NOMO-1 (cell line): ENCODE data around the gene PCDHB13.
"Not testable (repeated sequence)": the region's sequence is repeated elsewhere in the genome, so short reads cannot be mapped to it uniquely, and the experiment has no call there.

Experiments used
- DNase-seq, 2 experiments: peaks; one replicate each; lab custom pipeline; 2025; ENCODE audit not compliant: unreplicated experiment in 2 of 2; lab: John Stamatoyannopoulos, UW

Gene PCDHB13

GRCh38 chr5:141201126-141201525 lies 12.6 kb upstream of the PCDHB13 start:
- not testable (repeated sequence) for DNase-seq

- not testable (repeated sequence) for DNase-seq
Measured at GRCh38 chr5:141201646-141202045, 12.1 kb upstream of the PCDHB13 start.

DNA sequence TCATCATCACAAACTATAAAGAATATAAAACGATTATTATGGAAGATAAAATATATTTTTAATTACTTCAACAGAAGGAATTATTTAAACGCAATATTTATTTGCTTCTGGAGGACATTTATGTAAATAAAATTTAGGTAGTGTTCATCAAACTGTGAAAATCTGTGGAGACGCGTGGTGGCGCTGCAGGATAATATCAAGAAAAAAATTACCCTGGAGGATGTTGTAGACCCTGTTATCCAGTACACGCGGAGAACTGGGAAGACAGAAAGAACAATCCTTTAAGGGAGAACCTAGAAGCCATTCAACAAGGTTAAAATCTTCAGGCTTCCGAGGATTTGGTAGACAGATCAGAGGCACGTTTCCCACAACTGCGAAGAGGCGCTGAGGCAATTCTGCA lies 5.2 kb upstream of the PCDHB13 start, which contains the start of gene PCDHB12:
Gene PCDHB12 (plus strand): TSS at position 242 of the 400 bp plus-strand sequence. CDS start 189 bp downstream, outside the sequence.
- DNase-seq, result no peak

GRCh38 chr5:141210281-141210680 lies 3.4 kb upstream of the PCDHB13 start:
- DNase-seq, result not testable (repeated sequence)

DNA sequence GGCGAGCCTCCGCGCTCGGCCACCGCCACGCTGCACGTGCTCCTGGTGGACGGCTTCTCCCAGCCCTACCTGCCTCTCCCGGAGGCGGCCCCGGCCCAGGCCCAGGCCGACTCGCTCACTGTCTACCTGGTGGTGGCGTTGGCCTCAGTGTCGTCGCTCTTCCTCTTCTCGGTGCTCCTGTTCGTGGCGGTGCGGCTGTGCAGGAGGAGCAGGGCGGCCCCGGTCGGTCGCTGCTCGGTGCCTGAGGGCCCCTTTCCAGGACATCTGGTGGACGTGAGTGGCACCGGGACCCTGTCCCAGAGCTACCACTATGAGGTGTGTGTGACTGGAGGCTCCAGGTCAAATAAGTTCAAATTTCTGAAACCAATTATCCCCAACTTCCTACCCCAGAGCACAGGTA lies 2.9 kb upstream of the PCDHB13 start:
- DNase-seq, result not testable (repeated sequence)

DNA sequence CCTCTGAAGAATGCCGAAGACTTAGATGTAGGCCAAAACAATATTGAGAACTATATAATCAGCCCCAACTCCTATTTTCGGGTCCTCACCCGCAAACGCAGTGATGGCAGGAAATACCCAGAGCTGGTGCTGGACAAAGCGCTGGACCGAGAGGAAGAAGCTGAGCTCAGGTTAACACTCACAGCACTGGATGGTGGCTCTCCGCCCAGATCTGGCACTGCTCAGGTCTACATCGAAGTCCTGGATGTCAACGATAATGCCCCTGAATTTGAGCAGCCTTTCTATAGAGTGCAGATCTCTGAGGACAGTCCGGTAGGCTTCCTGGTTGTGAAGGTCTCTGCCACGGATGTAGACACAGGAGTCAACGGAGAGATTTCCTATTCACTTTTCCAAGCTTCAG lies 864 bp downstream of the PCDHB13 start:
- DNase-seq, result not testable (repeated sequence)

DNA sequence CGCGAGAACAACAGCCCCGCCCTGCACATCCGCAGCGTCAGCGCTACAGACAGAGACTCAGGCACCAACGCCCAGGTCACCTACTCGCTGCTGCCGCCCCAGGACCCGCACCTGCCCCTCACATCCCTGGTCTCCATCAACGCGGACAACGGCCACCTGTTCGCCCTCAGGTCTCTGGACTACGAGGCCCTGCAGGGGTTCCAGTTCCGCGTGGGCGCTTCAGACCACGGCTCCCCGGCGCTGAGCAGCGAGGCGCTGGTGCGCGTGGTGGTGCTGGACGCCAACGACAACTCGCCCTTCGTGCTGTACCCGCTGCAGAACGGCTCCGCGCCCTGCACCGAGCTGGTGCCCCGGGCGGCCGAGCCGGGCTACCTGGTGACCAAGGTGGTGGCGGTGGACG lies 1.8 kb downstream of the PCDHB13 start:
- not testable (repeated sequence) for DNase-seq

- not testable (repeated sequence) for DNase-seq
Measured at GRCh38 chr5:141216035-141216434, 2.3 kb downstream of the PCDHB13 start.

- peak; percentile 14 to 47 for DNase-seq
Measured at GRCh38 chr5:141223112-141223783, 9.5 kb downstream of the PCDHB13 start, which contains the start of gene PCDHB14. Gene PCDHB14 (plus strand): TSS chr5:141223343. CDS start chr5:141223506, 163 bp downstream.

- not testable (repeated sequence) for DNase-seq
Measured at GRCh38 chr5:141224844-141225243, 11.1 kb downstream of the PCDHB13 start.

GRCh38 chr5:141225421-141225820 lies 11.7 kb downstream of the PCDHB13 start:
- not testable (repeated sequence) for DNase-seq

DNA sequence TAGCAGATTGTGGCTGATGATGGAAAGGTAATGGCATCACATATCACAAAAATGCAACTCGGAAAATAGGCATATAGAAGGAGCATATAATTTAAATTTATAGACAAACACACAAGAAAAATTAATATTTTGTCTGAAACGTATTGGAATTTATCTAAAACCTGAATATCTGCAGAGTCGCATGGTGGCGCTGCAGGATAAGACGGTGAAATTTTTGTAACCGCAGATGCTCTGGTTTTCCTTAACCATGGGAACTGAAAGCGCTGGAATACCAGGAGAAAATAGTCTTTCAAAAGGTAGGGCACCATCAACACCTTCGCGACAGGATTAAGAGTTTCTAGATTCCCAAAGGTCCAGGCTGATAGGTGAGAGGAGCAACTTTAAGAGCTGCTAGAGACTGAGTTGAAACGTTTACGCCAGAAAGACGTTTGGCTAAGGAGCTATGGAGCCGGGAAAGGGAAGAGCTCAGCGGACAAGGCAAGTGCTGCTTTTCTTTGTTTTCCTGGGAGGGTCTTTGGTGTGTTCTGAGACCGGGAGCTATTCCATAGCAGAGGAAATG lies 20.5 kb downstream of the PCDHB13 start:
- DNase-seq, result no peak

DNA sequence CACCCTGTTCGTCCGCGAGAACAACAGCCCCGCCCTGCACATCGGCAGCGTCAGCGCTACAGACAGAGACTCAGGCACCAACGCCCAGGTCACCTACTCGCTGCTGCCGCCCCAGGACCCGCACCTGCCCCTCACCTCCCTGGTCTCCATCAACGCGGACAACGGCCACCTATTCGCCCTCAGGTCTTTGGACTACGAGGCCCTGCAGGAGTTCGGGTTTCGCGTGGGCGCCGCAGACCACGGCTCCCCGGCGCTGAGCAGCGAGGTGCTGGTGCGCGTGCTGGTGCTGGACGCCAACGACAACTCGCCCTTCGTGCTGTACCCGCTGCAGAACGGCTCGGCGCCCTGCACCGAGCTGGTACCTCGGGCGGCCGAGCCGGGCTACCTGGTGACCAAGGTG lies 22.2 kb downstream of the PCDHB13 start:
- DNase-seq, result not testable (repeated sequence)

DNA sequence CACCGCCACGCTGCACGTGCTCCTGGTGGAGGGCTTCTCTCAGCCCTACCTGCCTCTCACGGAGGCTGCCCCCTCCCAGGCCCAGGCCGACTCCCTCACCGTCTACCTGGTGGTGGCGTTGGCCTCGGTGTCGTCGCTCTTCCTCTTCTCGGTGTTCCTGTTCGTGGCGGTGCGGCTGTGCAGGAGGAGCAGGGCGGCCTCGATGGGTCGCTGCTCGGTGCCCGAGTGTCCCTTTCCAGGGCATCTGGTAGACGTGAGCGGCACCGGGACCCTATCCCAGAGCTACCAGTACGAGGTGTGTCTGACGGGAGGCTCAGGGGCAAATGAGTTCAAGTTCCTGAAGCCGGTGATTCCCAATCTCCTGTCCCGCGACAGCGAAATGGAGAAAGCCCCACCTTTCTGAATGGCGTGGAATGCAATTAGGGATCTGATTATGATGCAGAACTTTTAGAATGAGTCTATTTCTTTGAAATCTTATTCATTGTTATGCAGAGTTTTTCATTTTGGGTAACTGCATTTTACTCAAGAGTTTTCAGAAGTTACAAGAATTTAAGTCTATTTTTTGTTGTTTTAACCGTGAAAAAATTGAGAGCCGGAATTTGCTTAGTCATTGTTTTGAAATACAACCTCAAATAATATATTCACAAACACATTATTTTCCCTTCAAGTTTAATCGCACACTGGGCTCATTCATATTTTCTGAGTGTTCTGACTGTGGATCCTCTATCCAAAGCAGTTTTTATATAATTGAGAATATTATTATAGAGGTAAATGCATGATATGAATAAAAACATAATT lies 23.0 kb downstream of the PCDHB13 start:
- DNase-seq, result no peak

DNA sequence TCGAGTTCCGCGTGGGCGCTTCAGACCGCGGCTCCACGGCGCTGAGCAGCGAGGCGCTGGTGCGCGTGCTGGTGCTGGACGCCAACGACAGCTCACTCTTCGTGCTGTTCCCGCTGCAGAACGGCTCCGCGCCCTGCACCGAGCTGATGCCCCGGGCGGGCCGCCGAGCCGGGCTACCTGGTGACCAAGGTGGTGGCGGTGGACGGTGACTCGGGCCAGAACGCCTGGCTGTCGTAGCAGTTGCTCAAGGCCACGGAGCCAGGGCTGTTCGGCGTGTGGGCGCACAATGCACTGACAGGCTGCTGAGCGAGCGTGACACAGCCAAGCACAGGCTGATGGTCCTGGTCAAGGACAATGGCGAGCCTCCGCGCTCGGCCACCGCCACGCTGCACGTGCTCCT lies 27.8 kb downstream of the PCDHB13 start:
- DNase-seq, result no peak

DNA sequence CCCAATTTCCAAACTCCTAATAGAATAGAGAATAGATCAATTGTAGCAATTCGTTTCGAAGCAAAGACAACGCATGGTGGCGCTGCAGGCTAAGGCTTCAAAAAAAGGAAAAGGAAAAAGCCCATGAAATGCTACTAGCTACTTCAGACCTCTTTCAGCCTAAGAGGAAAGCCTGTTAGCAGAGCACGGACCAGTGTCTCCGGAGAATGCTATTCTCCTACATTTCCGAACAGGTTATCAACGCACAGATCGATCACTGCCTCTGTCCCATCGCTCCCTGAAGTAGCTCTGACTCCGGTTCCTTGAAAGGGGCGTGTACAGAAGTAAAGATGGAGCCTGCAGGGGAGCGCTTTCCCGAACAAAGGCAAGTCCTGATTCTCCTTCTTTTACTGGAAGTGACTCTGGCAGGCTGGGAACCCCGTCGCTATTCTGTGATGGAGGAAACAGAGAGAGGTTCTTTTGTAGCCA lies 31.6 kb downstream of the PCDHB13 start, which contains the start of gene PCDHB15:
Gene PCDHB15 (plus strand): TSS at position 146 of the 468 bp plus-strand sequence. CDS start 184 bp downstream, at position 330.
- DNase-seq, result no peak

GRCh38 chr5:141246971-141247370 lies 33.3 kb downstream of the PCDHB13 start:
- DNase-seq, result not testable (repeated sequence)

- DNase-seq, result not testable (repeated sequence)
Measured at GRCh38 chr5:141247434-141247833, 33.7 kb downstream of the PCDHB13 start.

GRCh38 chr5:141250576-141250975 lies 36.9 kb downstream of the PCDHB13 start:
- no peak for DNase-seq

- no peak for DNase-seq
Measured at GRCh38 chr5:141258464-141258863, 44.7 kb downstream of the PCDHB13 start.

- DNase-seq, result no peak
Measured at GRCh38 chr5:141258948-141259347, 45.2 kb downstream of the PCDHB13 start.
